Adrenal gland (tissue), 5 donors: ENCODE data around the gene TMEM167B.

ENCODE experiments used
- CTCF ChIP-seq, 6 experiments: fragments of 450-650 bp in 4 of 6; fragments of 200-600 bp in 2 of 6; sonication (generic) in 1 of 6; IDR thresholded peaks; 1 replicate in 5 of 6; 2 replicates in 1 of 6; pipeline versions ENCODE4 v1.5.1 to v1.8.0; 2016 to 2021; ENCODE audit warnings: antibody characterized with exemption in 6 of 6, mild to moderate bottlenecking in 2 of 6, moderate library complexity in 1 of 6
- POLR2A ChIP-seq, 2 donors: fragments of 450-650 bp; IDR thresholded peaks; one replicate each; pipeline ENCODE4 v1.6.1; 2017; ENCODE audit warnings: antibody characterized with exemption in 2 of 2, mild to moderate bottlenecking in 2 of 2, moderate library complexity in 1 of 2
- donor health status: DM: no; HTN: no; CAD: no.

GRCh38 chr1:109080441-109081082 lies 10.0 kb upstream of the TMEM167B start:
- TF ChIP-seq CTCF (IDR thresholded peaks at IDR 0.05) (no peak), POLR2A (IDR thresholded peaks at IDR 0.05) (no peak)
